HL-60 (cell line): ENCODE results near the gene RFTN1.

Experiments used
- CTCF ChIP-seq: IDR thresholded peaks from one replicate; pipeline ENCODE4 v1.5.1; 2011; ENCODE audit warnings: low read length, control low read depth, inconsistent platforms; ENCODE audit not compliant: insufficient read depth
- POLR2AphosphoS5 ChIP-seq: IDR thresholded peaks from 2 replicates; pipeline ENCODE4 v1.6.1; 2012; ENCODE audit warnings: low read depth

DNA sequence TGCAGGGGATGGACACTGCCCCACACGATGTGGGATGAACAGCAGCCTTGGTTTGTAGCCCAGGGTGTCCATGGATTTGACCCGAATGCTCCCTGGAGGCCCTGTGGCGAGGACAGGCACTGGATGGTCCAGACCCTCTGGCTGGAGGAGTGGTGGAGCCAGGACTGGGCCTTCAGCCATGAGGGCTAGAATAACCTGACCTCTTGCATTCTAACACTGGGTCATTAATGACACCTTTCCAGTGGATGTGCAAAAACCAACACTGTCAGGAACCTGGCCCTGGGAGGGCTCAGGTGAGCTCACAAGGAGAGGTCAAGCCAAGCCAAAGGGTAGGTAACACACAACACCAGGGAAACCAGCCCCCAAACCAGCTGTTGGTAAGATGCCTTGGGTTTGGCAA, 197.1 kb downstream of the RFTN1 start:
- no peak for TF ChIP-seq CTCF
- TF ChIP-seq POLR2AphosphoS5 = no peak
